Central memory CD4-positive, alpha-beta T cell (primary cell): ENCODE results near the gene MBNL2.

Source experiments
- DNase-seq: peaks from one replicate; pipeline ENCODE4 v3.0.0; 2022

MBNL2 gene

DNA sequence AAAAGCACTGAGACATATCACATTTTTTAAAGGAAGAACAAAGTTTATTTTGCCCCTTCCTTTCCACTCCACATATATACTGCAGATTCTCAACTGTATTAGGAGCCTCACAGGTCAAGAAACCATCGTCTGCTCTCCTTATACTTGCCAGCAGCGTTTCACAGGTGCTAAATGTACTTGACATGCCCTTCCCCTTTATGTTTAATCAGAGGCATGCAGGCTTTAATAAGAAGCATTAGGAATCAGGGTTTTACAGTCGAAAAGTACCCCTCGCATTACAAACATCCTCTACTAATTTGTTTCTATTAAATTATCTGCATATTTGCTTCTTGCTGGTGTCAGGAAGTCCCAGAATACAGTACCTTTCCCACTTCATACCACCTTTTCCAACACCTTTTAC lies 208.2 kb downstream of the MBNL2 start:
- DNase-seq, result no peak

DNA sequence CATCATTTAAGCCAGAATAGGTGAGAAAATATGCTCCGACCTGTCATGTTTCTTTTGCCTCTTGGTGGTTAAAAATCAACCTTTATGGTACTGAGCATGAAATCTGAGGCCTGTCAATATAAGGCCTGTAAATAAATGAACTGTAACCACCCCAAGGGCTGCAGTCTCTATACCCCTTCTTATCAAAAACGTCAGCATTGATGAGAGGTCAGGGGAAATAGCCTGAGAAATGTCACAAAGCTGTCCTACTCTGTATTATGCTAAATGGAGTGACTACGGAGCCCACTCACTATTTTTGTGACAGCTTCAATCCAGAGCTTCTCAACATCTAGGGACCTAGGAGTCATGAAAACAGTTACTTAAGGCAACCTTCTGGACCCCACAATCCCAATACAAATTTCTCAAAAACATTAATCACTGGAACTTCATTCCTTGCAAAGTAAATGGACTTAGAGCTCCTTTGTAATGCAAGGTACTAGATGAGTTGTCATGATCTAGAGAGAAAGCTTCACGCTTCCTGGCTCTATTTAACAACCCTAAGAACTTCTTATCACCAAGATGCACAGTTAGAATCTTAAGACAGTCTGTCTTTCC lies 209.1 kb downstream of the MBNL2 start:
- no peak for DNase-seq

DNA sequence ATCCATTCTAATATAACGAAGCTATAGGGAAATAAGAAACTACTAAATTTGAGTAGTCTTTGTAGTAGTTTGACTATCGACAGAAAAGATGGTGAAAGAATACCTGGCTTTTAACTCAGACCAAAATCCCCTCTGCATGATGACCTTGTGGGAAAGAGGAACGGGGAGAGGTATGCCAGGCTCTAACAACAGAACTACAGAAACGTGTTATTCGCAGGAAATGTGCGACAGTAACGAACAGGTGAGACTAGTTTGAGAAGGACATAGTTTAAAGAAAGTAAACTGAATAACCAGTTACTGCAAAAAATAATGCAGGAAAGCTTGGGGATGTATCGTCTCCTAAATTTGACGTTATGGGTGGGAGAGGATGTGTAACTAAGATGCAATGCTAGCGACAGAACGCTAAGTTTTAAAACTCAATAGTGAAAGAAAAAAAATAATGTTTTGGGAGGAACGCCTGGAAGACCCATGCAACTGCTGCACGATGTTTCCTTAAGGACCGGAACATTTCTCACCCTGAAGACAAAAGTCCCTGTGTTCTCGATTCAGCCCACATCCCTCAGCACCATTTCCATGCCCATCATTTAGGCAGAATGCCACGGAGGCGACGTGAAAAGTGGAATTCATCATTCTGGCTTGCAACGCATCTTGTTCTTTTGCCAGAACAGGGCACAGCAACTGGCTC lies 210.2 kb downstream of the MBNL2 start:
- peak; percentile 3 for DNase-seq

DNA sequence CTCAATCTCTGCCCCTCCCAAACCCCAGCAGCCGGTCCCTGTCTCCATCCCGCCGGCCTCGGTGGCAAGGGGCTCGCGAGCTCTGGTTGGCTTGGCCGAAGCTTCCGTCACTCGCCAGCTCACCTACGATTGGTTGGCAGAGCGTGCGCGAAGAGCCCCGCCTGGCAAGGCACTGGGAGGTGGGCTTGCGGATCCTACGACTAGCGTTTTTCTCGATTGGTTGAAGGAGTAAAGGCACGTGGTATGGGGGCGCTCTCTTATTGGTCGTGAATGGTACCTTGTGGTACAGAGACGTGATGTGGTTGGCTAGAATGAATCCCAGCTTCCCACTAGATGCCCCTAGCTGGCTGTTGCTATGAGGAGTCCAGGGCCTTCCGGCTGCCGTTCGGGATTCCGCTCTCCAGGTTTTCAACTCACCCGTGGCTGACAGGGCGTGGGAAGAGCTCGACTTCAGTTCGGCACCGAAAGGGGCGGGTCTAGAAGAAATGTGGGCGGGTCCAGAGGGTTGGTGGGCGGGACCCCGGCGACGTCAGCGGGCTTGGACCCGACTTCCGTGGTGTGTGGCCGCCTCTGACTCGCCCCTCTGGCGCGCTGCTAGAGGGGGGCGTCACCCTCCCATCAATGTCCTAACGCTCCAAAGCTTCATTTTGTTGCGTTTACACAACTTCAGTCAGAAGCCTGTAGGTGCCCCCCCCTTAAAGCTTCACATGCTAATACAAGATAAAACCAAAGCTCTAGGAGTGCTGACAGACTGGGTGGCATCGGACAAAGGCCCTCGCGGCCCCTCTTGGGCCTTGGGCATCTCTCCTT lies 211.0 kb downstream of the MBNL2 start:
- DNase-seq, result peak; percentile 99

DNA sequence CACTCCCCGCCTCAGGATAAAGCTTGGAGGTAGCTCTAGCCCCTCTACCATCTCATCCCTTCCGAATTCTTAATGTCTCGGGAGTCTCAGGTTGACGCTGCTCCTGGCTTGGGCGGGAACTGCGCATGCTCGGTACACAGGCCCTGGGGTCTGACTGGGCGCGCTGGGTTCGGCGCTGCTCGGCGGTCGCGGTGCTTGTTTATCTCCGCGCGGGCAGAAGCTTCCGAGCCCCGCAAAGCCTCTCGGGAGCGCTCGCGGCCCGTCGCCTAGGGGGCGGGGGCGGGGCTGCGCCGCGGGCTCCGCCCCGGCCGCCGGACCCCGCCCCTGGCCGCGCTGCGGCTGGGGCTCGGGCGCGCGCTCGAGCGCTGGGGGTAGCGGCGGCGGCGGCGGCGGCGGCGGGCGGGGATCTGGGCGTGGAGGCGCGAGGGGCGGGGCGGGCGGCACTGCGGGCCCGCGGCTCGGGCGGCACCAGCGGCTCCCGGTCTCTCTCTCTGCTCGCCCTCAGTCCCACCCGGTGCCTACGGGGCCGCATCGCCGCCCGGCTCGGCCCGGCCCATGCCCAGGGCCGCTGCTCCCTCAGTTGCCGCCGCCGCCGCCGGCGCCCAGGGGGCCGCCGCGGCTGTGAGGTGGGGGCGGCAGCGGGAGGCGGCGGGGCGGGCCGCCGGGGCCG lies 211.7 kb downstream of the MBNL2 start, which contains the start of gene RAP2A:
Gene RAP2A (plus strand): TSS at position 443 of the 670 bp plus-strand sequence. CDS start 302 bp downstream, outside the sequence.
- peak; percentile 90 for DNase-seq

DNA sequence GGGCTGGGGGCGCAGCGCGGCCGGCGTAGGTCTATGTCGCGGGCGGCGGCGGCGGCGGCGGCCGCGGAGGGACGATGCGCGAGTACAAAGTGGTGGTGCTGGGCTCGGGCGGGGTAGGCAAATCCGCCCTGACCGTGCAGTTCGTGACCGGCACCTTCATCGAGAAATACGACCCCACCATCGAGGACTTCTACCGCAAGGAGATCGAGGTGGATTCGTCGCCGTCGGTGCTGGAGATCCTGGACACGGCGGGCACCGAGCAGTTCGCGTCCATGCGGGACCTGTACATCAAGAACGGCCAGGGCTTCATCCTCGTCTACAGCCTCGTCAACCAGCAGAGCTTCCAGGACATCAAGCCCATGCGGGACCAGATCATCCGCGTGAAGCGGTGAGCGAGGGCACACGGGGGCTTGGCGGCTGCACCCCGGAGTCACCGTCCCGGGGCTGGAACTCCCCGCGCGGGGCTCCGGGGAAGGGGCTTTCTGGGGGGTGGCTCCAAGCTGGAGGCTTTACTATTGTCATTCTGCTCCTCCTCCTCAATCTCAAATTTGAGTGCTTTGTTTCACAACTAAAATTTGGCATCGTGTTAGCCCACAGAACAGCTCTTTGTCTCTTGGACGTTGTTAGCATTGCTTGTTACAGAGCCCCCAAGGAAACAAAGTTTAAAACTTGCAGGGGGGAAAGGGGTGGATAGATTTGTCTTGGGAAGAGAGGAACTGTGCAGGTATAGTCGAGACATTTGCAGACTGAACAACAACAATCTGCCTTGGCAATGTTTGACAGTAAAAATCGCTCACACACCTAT lies 212.5 kb downstream of the MBNL2 start:
- DNase-seq, result peak; percentile 41

DNA sequence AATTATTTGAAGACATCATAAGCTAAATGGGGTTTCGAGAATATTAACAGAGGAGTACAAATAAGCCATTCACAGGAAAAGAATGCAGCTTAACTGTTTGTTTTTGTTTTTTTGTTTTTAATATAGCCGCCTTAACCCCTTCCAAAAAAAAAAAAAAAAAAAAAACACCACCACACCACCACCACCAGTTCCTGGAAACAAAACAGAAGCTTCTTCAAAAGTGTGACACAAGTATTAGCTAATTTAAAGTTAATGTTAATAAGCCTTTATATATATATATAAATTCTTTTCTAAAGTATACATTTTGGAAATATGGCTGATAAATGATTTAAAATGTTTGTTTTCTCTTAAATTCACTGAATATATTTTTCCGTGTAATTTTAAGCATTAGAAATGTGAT lies 213.2 kb downstream of the MBNL2 start:
- DNase-seq, result no peak

DNA sequence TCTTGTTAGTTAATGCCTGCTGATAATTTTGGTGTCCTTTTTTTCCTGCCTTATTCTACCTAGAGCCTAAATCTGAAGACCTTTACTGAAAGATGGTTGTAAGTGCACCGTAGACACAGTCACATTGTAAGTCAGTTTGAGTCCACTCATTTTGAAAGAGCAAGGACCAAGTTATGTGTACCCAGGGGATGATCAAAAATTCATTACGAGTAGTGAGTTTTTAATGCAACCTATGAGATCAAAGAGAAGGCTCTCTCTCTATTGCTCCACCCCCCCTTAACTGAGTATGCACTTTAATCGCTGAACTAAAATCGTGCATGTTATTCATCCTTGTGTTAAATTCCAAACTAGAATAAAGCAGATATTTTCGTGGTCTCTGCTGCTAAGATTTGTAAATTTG lies 213.7 kb downstream of the MBNL2 start:
- DNase-seq, result no peak

DNA sequence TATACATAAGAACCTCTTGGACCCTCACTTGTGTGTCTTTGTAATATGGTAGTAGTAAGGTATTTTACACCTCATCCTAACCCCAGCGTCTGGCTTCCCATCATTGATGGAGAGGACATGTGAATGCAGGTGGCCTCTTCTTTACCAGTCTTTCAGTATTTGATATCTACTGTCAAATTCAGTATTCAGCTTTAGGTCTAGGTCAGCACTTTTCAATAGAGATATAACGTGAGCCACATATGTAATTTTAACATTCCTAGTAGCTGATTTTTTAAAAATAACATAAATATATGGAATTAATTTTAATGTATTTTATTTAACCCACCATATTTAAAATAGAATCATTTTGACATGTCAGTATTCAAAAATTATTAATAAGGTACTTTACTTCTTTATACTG lies 214.7 kb downstream of the MBNL2 start:
- no peak for DNase-seq

DNA sequence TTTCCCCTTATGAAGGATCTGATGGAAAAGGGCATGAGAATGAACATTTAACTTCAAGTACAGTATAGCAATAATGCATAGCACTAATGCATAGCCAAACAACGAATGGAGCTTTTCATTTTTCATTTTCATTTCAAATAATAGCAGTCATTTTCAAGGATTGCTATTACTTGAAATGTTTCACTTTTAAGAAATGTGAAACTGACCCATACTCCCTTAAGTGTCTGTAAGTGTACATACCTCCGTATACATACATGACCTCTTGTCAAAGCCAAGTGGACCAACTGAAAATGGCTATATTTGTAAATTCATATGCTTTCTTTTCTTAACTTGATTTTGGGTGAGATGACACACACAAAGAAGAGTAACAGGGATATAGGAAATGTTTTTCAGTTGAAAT lies 215.6 kb downstream of the MBNL2 start:
- no peak for DNase-seq

DNA sequence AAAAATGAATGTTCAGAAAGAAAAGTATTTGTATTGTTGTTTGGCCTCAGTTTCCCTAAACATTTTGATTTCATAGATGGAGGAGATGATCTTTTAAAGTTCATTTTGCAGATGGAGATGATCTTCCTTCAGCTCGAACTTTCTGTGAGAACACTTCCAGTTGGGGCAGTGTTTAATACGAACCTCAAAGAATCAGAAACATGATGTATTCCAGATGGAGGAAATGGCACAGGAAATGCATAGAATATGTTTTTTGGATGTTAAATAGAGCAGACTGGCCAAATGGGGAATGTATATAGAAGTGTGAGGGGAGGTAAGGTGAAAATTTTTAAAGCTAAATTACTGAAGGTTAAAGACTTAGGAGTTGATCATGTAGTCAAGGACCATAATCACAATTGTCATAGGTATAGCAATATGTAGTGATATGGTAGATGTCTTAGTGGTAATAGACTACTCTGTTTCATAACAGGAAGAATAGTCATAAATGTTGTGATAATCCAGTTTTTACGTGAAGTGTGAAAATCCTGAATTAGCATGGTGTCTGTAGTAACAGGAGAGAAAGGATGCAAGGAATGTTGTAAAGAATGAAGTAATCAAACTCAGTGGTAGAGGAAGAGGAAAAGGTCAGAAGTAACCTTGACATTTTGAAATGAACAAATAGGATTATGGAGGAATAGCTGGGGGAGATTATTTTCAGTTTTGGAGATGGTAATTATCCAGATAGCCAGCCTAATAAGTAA lies 216.9 kb downstream of the MBNL2 start:
- no peak for DNase-seq

DNA sequence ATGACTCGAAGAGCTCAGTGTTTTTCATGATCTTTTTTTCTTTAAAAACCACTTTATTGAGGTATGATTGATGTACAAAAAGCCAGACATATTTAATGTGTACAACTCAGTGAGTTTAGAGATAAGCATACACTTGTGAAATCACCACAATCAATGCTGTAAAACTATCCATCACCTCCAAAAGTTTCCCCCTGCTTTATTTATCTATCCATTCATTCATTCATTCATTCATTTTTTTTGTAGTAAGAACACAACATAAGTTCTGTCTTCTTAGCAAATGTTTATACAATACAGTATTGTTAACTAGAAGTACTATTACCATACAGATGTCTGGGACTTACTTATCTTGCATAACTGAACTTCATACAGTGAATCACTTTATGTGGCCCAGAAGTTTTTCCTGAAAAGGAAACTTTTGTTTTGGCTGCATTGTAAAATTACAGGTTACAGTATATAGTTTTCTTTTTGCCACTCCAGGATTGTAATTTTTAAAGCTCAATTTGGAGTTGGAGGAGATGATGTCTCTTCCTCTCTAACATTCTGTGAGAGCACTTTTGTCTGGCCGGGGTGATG lies 218.6 kb downstream of the MBNL2 start:
- no peak for DNase-seq

DNA sequence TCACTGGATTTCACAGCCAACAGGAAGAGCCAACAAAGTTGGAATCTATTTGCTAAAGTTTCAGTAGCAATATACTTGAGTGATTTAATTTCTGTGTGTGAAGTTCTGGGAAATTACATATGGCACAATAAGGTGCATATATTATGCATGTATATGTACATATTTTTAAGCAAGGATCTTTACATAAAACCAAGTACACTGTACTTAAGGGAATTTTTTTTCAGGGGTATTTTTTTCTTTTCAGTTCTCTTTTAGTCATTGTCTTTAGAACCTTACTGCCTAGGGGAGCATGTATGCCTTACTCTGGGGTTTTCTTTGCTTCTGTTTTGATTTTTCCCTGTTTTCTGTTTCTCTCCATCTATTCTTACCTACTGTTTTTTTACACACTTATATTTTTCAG lies 219.2 kb downstream of the MBNL2 start:
- DNase-seq, result no peak
